GM18507 (cell line): ENCODE measurements around the gene VWA7.
A peak's percentile ranks its signal among the peaks of the same experiment; 100 is the strongest.

Experiments used
- DNase-seq: peaks from one replicate; pipeline ENCODE4 v3.0.0; 2011; ENCODE audit warnings: low read depth; ENCODE audit not compliant: insufficient read length; ENCODE audit errors: extremely low spot score
- FAIRE-seq: peaks from 2 replicates; lab custom pipeline; 2011; peaks lifted over from hg19 to GRCh38; lab: Jason Lieb, UNC

VWA7 gene

GRCh38 chr6:31781244-31782125 lies 4.4 kb upstream of the VWA7 start:
- FAIRE-seq: no peak
- no peak for DNase-seq

- DNase-seq (no peak), FAIRE-seq (no peak)
These were observed 3.5 kb upstream of the VWA7 start for GRCh38 chr6:31780507-31781243.

- FAIRE-seq (no peak), DNase-seq (no peak)
These were observed 2.8 kb upstream of the VWA7 start for GRCh38 chr6:31779908-31780307.

GRCh38 chr6:31778999-31779885 lies 2.1 kb upstream of the VWA7 start:
- FAIRE-seq (no peak), DNase-seq (no peak)

- DNase-seq (no peak), FAIRE-seq (no peak)
These were observed 1.1 kb upstream of the VWA7 start for GRCh38 chr6:31778193-31778592.

GRCh38 chr6:31777667-31778050 lies 531 bp upstream of the VWA7 start:
- FAIRE-seq (no peak), DNase-seq (no peak)

GRCh38 chr6:31776485-31776988 lies 591 bp downstream of the VWA7 start:
- no peak for DNase-seq
- no peak for FAIRE-seq

- no peak for DNase-seq
- no peak for FAIRE-seq
These were observed 1.3 kb downstream of the VWA7 start for GRCh38 chr6:31775633-31776484.

- no peak for DNase-seq
- no peak for FAIRE-seq
These were observed 1.9 kb downstream of the VWA7 start for GRCh38 chr6:31775184-31775583.

GRCh38 chr6:31771992-31772358 lies 5.2 kb downstream of the VWA7 start:
- DNase-seq (no peak), FAIRE-seq (no peak)

GRCh38 chr6:31770860-31771259 lies 6.3 kb downstream of the VWA7 start:
- DNase-seq (no peak), FAIRE-seq (no peak)

GRCh38 chr6:31769684-31770371 lies 7.3 kb downstream of the VWA7 start:
- peak; percentile 74 for FAIRE-seq
- DNase-seq: peak; percentile 80

- no peak for DNase-seq
These were observed 8.5 kb downstream of the VWA7 start for GRCh38 chr6:31768363-31769257.

GRCh38 chr6:31767096-31767645 lies 10.0 kb downstream of the VWA7 start:
- FAIRE-seq (no peak), DNase-seq (no peak)

More at GRCh38 chr6:31768363-31769257, 8.5 kb downstream of the VWA7 start:
- FAIRE-seq: no peak

- FAIRE-seq: no peak
- no peak for DNase-seq
These were observed 11.0 kb downstream of the VWA7 start for GRCh38 chr6:31765910-31766794.

GRCh38 chr6:31765559-31765909 lies 11.6 kb downstream of the VWA7 start:
- FAIRE-seq (no peak), DNase-seq (no peak)
